ENCODE measurements around the gene KRT24.

DNA sequence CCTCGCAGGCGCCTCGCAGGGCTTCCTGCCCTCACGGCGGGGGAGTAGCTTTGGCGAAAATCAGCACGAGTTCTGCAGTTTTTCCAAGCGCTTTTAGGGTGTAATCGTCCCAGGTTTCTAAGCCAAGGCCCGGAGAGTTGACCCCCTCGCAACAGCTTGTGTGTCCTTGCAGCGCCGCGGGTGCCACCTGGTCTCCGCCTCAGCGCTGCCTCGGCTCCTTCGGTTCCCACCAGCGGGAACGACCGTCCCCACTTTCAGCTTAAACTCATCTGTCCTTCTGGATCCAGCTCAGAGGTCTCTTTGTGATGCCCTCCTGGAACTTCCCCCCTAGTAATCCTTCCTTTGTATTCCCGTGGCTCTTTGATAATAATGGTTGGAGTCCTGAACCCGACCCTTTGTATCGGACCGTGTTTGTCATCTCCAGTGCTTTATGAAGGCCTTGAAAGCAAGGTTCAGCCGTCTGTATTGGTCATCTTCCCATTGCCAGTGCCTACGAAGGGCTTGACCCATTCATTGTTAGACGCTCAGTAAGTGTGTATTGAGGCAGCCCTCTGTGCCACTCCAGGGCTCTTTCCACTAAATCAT, 55.1 kb downstream of the KRT24 start:
- TF ChIP-seq, protein P1, sequence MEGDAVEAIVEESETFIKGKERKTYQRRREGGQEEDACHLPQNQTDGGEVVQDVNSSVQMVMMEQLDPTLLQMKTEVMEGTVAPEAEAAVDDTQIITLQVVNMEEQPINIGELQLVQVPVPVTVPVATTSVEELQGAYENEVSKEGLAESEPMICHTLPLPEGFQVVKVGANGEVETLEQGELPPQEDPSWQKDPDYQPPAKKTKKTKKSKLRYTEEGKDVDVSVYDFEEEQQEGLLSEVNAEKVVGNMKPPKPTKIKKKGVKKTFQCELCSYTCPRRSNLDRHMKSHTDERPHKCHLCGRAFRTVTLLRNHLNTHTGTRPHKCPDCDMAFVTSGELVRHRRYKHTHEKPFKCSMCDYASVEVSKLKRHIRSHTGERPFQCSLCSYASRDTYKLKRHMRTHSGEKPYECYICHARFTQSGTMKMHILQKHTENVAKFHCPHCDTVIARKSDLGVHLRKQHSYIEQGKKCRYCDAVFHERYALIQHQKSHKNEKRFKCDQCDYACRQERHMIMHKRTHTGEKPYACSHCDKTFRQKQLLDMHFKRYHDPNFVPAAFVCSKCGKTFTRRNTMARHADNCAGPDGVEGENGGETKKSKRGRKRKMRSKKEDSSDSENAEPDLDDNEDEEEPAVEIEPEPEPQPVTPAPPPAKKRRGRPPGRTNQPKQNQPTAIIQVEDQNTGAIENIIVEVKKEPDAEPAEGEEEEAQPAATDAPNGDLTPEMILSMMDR (IDR thresholded peaks at IDR 0.05; ENCODE audit: low read depth, low read length, missing input control) = no peak
- TF ChIP-seq, protein P2, sequence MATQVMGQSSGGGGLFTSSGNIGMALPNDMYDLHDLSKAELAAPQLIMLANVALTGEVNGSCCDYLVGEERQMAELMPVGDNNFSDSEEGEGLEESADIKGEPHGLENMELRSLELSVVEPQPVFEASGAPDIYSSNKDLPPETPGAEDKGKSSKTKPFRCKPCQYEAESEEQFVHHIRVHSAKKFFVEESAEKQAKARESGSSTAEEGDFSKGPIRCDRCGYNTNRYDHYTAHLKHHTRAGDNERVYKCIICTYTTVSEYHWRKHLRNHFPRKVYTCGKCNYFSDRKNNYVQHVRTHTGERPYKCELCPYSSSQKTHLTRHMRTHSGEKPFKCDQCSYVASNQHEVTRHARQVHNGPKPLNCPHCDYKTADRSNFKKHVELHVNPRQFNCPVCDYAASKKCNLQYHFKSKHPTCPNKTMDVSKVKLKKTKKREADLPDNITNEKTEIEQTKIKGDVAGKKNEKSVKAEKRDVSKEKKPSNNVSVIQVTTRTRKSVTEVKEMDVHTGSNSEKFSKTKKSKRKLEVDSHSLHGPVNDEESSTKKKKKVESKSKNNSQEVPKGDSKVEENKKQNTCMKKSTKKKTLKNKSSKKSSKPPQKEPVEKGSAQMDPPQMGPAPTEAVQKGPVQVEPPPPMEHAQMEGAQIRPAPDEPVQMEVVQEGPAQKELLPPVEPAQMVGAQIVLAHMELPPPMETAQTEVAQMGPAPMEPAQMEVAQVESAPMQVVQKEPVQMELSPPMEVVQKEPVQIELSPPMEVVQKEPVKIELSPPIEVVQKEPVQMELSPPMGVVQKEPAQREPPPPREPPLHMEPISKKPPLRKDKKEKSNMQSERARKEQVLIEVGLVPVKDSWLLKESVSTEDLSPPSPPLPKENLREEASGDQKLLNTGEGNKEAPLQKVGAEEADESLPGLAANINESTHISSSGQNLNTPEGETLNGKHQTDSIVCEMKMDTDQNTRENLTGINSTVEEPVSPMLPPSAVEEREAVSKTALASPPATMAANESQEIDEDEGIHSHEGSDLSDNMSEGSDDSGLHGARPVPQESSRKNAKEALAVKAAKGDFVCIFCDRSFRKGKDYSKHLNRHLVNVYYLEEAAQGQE (IDR thresholded peaks at IDR 0.05) = no peak
- TF ChIP-seq, protein P3, sequence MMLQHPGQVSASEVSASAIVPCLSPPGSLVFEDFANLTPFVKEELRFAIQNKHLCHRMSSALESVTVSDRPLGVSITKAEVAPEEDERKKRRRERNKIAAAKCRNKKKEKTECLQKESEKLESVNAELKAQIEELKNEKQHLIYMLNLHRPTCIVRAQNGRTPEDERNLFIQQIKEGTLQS (IDR thresholded peaks at IDR 0.05) = no peak
- TF ChIP-seq YY1 (IDR thresholded peaks at IDR 0.05) = no peak
- TF ChIP-seq, protein P4, sequence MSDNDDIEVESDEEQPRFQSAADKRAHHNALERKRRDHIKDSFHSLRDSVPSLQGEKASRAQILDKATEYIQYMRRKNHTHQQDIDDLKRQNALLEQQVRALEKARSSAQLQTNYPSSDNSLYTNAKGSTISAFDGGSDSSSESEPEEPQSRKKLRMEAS (IDR thresholded peaks at IDR 0.05) = no peak
- TF ChIP-seq JUND (IDR thresholded peaks at IDR 0.05) = no peak
- no peak for TF ChIP-seq RAD21 (IDR thresholded peaks at IDR 0.05)
- TF ChIP-seq TAF1 (conservative IDR thresholded peaks at IDR 0.05) = no peak
- TF ChIP-seq EGR1 (IDR thresholded peaks at IDR 0.05; ENCODE audit: low read depth in 2 of 2) = no peak
- no peak for TF ChIP-seq SP1 (IDR thresholded peaks at IDR 0.05)
- no peak for TF ChIP-seq HNF4G (IDR thresholded peaks at IDR 0.05)
